HEK293T (cell line): ENCODE results near the gene PCF11.

Source experiments
- CTCF ChIA-PET: fragments of 350-600 bp; formaldehyde crosslinking; extraction: SDS; loops from one replicate; lab custom pipeline; 2021; ENCODE audit warnings: antibody characterized with exemption, inconsistent platforms; lab: Yijun Ruan, JAX
- POLR2A ChIA-PET: fragments of 350-600 bp; formaldehyde crosslinking; extraction: SDS; loops from one replicate; lab custom pipeline; 2020; ENCODE audit warnings: antibody characterized with exemption, inconsistent platforms; lab: Yijun Ruan, JAX
- DNase-seq: peaks from one replicate; pipeline ENCODE4 v3.0.0; 2012; ENCODE audit warnings: mixed read lengths; ENCODE audit errors: extremely low spot score
- ARNT ChIP-seq: fragments of 450-650 bp; IDR thresholded peaks from 2 replicates; pipeline ENCODE4 v1.6.1; 2017; ENCODE audit warnings: mild to moderate bottlenecking
- BHLHE40 ChIP-seq: fragments of 450-650 bp; IDR thresholded peaks from 2 replicates; pipeline ENCODE4 v1.6.1; 2016; ENCODE audit warnings: mild to moderate bottlenecking, moderate library complexity, borderline replicate concordance
- CTBP1 ChIP-seq: fragments of 450-650 bp; IDR thresholded peaks from 2 replicates; pipeline ENCODE4 v1.6.1; 2016; ENCODE audit warnings: borderline replicate concordance
- ELF4 ChIP-seq: fragments of 450-650 bp; IDR thresholded peaks from 2 replicates; pipeline ENCODE4 v1.6.1; 2017; ENCODE audit warnings: antibody characterized with exemption
- FOXA1 ChIP-seq: fragments of 450-650 bp; IDR thresholded peaks from 2 replicates; pipeline ENCODE4 v1.6.1; 2016; ENCODE audit warnings: mild to moderate bottlenecking
- FOXK2 ChIP-seq: fragments of 450-650 bp; IDR thresholded peaks from 2 replicates; pipeline ENCODE4 v1.6.1; 2016; ENCODE audit warnings: mild to moderate bottlenecking
- FOXM1 ChIP-seq: fragments of 450-650 bp; IDR thresholded peaks from 2 replicates; pipeline ENCODE4 v1.6.1; 2017; ENCODE audit warnings: mild to moderate bottlenecking, borderline replicate concordance
- HDGF ChIP-seq: fragments of 450-650 bp; IDR thresholded peaks from 2 replicates; pipeline ENCODE4 v1.6.1; 2017; ENCODE audit warnings: antibody characterized with exemption, borderline replicate concordance
- L3MBTL2 ChIP-seq: fragments of 450-650 bp; conservative IDR thresholded peaks from 2 replicates; pipeline ENCODE4 v1.6.1; 2016; ENCODE audit warnings: mild to moderate bottlenecking
- LEF1 ChIP-seq: fragments of 450-650 bp; IDR thresholded peaks from 2 replicates; pipeline ENCODE4 v1.6.1; 2017; ENCODE audit warnings: mild to moderate bottlenecking, borderline replicate concordance
- NFRKB ChIP-seq: fragments of 450-650 bp; IDR thresholded peaks from 2 replicates; pipeline ENCODE4 v1.6.1; 2016; ENCODE audit warnings: mild to moderate bottlenecking, moderate library complexity
- PKNOX1 ChIP-seq: fragments of 450-650 bp; IDR thresholded peaks from 2 replicates; pipeline ENCODE4 v1.6.1; 2016
- SP1 ChIP-seq: fragments of 450-650 bp; IDR thresholded peaks from 2 replicates; pipeline ENCODE4 v1.6.1; 2017
- SUZ12 ChIP-seq: fragments of 450-650 bp; IDR thresholded peaks from 2 replicates; pipeline ENCODE4 v1.6.1; 2016; ENCODE audit warnings: mild to moderate bottlenecking
- TARDBP ChIP-seq: fragments of 450-650 bp; IDR thresholded peaks from 2 replicates; pipeline ENCODE4 v1.6.1; 2016
- ZNF384 ChIP-seq: fragments of 450-650 bp; IDR thresholded peaks from 2 replicates; pipeline ENCODE4 v1.6.1; 2016

Gene PCF11

GRCh38 chr11:83191491-83191890 lies 34.6 kb downstream of the PCF11 start:
- POLR2A ChIA-PET = no interaction called here
- CTCF ChIA-PET = no interaction called here

GRCh38 chr11:83191986-83192385 lies 35.1 kb downstream of the PCF11 start:
- TF ChIP-seq FOXK2 (no peak), ELF4 (no peak), FOXM1 (no peak), ZNF384 (no peak), HDGF (no peak), ARNT (no peak)
- no peak for DNase-seq
- CTCF ChIA-PET = no interaction called here
- POLR2A ChIA-PET = no interaction called here

More at GRCh38 chr11:83191491-83191890, 34.6 kb downstream of the PCF11 start:
- no peak for DNase-seq
- TF ChIP-seq LEF1 (no peak), HDGF (no peak), SUZ12 (no peak), ELF4 (no peak), L3MBTL2 (no peak), FOXM1 (no peak), PKNOX1 (no peak), ZNF384 (no peak), TARDBP (no peak), SP1 (no peak), BHLHE40 (no peak), FOXK2 (no peak)

- TF ChIP-seq ELF4 = no peak
- TF ChIP-seq NFRKB = no peak
- no peak for TF ChIP-seq BHLHE40
- TF ChIP-seq L3MBTL2 = no peak
- no peak for TF ChIP-seq FOXM1
- no peak for TF ChIP-seq SUZ12
- no peak for TF ChIP-seq FOXK2
- no peak for TF ChIP-seq FOXA1
- no peak for TF ChIP-seq HDGF
- no peak for TF ChIP-seq LEF1
- TF ChIP-seq ZNF384 = no peak
- TF ChIP-seq ARNT = no peak
- no peak for TF ChIP-seq PKNOX1
- no peak for TF ChIP-seq SP1
- TF ChIP-seq TARDBP = no peak
- TF ChIP-seq CTBP1 = no peak
- CTCF ChIA-PET = no interaction called here
- POLR2A ChIA-PET = interaction anchor here (1.0 to 1.4 kb wide), 2 partner anchors 36 to 93 kb away, joined by 4 read pairs; partner anchors contain the start of genes CCDC90B and PCF11
- DNase-seq = no peak
Observed at GRCh38 chr11:83192606-83193245, 35.8 kb downstream of the PCF11 start.

- ChIA-PET CTCF (no interaction called here), POLR2A (interaction anchor here (0.6 to 1.4 kb wide), 7 partner anchors 10 to 293 kb away, joined by 3 to 4 read pairs (median 3); partner anchors contain the start of genes CCDC90B, PCF11 and RAB30)
- peak; percentile 95 for DNase-seq
- TF ChIP-seq ELF4 (peak; percentile 83), L3MBTL2 (peak; percentile 62), CTBP1 (no peak)
Observed at GRCh38 chr11:83193315-83194280, 36.7 kb downstream of the PCF11 start, which contains the start of gene ANKRD42. Gene ANKRD42, plus strand, starts transcription at chr11:83193712. Its CDS starts 959 bp downstream, at chr11:83194671.

GRCh38 chr11:83194281-83195142 lies 37.6 kb downstream of the PCF11 start:
- peak; percentile 44 for DNase-seq
- TF ChIP-seq L3MBTL2 (0 out of 2 replicates have a peak, but pooled peaks have one; percentile 2), SUZ12 (no peak), LEF1 (no peak)
- POLR2A ChIA-PET = interaction anchor here (1.1 to 1.4 kb wide), 5 partner anchors 14 to 123 kb away, joined by 3 to 4 read pairs (median 3); partner anchors contain the start of genes CCDC90B and RAB30
- CTCF ChIA-PET = no interaction called here

GRCh38 chr11:83195143-83195466 lies 38.2 kb downstream of the PCF11 start:
- DNase-seq = no peak
- POLR2A ChIA-PET = interaction anchor here (1.1 to 1.2 kb wide), 2 partner anchors 28 to 120 kb away, joined by 3 read pairs; no protein-coding TSS in a partner anchor
- TF ChIP-seq FOXA1 = no peak
- no peak for TF ChIP-seq HDGF
- TF ChIP-seq ELF4 = no peak
- TF ChIP-seq LEF1 = no peak
- CTCF ChIA-PET = no interaction called here
